KG1 (cell line): ENCODE measurements around the gene SYNPO.

Experiments used
- DNase-seq: peaks from one replicate; lab custom pipeline; 2025; lab: John Stamatoyannopoulos, UW

Gene SYNPO

DNA sequence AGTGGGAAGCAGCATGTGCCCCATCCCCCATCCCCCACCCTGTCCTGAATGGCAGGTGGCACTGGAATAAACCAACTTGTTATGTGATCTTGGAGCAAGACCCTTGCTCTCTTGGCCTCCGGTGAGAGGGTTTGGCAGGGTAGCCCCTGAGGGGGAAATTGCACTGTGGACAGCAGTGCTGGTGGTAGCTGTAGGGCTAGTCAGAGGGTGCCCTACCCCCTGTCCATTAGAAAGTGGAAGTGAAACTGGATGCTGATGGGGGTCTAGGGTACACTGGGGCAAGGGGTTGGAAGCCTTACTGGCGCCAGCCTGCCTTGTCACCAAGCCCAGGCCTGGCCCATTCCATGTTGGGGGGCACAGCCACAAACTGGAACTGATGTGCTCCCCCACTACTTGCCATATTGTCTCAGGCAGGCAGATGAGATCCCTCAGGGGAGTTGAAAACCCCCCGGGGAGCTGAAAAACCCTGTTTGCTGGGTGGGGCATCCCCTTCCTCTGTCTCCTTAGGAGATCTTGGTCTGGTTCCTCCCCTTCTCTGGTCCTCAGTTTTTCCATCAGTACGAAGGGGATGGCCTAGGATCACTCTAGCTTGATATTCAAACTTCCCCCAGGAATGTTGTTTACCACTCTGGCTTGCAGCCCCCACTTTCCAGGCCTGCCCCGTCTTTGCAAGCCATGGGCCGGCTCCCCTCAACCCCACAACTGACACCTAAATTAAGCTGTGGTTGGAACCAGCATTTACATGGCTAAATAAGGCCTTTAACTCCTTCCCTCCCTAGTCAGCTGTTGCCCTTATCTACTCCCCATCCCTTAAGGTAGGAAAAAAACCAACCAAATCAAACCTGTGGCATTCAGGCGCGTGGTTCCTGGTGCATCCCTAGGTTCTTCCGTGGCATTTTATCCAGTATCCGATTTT is 14.4 kb upstream of the SYNPO start:
- no peak for DNase-seq

DNA sequence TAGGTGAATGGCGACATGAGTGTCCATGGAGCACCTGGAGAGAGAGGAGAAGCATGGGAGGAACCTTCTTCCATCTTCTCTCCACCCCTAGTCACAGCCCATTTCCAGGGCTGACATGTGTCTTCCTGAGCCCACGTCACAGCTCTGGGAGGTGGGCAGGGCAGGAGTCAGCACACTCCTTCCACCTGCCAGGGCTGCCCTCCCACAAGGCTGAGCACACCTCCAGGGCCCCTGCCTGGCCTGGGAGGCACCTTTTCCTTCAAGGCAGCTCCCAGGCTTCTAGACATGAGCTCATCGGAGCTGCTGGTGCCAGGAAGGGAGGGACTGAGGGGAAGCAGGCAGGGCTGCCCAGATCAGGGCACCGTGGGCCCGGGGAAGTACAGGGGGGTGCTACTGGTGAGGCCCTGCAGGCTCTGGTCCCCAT is 13.6 kb upstream of the SYNPO start:
- no peak for DNase-seq

DNA sequence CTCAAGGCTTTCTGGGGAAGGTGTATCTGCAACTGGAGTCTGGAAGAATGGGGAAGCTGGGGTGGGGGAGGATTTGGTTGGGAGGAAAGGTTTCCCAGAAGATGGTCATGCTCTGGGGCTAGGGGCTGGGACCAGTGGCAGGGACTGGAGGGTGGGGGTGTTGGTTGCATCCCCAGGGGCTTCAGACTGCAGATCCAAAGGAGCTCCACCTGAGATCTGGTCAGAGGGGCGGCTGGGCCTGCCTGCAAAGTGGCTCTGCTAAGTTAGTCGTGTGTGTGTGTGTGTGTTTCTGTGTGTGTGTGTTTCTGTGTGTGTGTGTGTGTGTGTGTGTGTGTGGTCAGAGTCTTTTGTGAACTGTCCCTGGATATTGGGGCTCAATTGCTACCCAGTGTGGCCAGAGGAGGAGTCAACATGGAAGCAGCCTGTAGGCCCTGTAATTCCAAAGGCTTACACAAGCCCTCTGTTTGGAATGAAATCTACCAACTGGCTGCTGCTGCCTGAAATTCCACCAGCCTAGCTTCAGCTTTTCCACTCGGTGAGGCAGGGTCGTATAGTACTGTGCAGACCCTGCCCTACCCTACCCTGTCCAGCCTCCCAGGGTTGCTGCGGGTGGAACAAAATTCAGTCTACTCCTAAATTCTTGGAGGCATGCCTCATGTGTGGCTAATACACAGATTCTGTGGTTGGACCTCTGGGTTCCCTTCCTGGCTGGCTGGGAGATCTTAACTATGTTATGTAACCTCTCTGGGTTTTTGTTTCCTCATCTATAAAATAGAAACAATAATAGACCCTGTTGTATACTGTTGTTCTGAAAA is 12.5 kb upstream of the SYNPO start:
- no peak for DNase-seq

DNA sequence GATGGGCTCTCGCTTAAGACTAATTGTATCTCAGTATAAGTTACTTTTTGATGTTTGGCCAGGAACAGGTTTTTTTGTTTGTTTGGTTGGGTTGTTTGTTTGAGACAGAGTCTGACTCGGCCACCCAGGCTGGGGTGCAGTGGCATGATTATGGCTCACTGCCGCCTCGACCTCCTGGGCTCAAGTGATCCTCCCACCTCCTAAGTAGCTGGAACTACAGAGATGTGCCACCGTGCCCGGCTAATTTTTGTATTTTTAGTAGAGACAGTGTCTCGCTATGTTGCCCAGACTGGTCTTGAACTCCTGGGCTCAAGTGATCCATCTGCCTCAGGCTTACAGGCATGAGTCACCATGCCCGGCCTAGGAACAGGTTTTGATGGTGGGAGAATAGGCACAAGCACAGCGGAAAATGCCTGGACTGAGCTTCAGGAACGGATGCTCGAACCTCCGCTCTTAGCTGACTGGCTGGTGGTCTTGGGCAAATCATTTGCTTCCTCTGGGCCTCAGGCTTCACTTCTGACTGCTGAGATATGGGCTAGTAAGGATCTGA is 11.4 kb upstream of the SYNPO start:
- no peak for DNase-seq

DNA sequence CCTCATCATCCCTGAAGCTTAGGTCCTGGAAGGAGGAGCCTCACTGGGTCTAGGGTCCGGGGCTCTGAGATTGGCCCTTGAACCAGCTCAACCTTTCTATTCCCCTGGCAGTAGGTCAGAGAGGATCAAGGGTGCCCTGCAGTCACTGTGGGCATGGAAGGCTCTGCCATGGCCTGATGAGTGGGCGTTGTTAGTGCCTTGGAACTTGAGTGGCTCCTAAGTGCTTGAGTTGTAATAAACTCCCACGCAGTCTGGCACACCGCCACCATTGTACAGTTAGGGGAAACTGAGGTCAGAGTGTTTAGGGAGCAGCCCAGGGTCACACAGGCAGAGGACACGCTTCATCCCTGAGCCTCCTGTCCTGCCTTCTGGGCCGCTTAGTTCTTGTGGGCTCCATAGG is 10.4 kb upstream of the SYNPO start:
- DNase-seq: no peak

DNA sequence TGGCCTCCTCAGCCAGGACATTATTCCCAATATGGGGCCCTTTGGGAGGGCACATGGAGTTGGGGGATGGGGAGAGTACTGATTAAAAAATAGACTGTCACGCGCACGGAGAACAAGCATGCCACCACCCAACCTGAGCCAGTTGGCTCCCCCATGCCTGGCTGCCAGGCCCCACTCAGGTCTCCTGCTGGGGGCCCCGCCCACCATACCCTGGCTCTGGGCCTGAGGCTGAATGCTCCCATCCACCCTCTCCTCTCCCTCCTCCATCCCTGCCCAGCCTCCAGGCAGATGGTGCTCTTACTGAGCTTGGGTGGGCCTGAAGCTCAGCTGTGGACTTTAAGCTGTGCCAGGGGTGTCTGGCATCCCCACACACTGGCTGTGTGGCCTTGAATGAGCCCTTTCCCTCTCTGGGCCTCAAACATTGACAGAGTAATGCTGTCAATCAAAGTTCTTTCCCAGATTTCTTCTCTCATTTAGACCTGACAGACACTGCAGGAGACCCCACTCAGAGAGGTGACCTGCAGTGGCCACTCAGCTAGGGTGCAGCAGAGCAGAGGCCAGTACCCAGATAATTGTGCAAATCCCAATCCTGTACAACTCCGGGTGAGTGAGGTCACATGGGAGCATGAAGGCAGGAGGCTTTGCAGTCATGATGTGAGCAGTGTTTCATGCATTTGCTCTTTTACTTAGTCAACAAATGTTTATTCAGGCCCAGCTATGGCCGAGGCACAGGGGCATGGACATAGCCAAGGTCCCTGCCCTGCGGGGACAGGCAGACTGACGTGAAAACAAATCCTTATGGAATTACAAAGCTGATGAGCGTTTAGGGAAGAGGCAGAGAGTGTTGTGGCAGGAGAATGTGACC is 9.8 kb upstream of the SYNPO start:
- no peak for DNase-seq

DNA sequence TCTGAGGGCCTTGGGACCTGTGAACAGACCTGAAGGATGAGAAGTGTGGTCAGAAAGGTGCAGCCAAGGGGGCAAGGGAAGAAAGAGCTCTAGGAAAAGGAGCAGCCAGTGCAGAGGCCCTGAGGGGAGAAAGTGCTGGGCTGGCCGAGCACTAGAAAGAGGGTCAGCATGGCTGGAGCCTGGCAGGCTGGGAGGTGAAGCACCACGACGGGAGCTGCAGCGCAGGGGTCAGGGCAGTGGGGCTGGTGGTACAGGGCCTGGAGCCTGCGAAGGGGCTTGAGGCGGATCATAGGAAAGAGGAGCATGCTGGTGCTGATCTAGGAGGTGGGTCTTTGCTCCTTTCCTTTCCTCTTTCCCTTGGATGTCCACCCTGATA is 9.1 kb upstream of the SYNPO start:
- no peak for DNase-seq

DNA sequence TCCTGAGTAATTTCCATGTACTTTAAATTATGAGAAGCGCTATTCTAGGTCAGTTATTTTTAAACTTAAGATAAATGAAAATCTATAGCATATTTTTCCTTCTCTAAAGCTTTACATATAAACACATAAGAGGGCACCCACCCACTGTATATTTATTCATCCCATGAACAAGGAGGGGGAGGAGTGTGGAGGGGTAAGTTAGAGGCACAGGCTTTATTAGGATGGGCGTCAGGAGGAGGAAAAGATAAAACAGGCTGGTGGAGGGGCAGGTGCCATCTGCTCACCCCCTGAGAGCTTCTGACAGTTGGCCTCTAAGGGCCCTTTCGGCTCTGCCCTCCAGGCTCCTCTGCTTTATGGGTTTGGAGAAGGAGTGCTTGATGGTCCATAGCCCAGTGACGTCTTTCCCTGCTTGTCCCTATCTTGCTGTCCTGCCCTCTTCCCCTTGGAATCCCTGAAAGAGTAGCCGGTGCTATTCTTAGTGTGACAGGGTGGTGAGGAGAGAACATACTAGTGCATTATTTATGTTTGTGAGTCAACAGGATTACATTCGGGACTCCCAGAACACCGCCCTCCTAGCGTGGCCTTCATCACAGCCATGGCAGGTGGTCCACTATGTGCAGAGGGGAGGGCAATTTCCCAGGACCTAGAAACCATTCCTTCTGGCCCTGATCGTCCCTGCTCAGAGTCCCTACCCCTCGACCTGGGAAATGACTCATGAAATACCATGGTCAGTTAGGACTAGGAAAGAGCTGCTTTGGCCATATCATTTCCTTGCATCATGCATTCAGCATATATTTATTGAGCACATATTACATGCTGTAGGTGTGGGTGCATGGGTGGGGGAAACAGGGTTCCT is 7.9 kb upstream of the SYNPO start:
- DNase-seq: no peak

DNA sequence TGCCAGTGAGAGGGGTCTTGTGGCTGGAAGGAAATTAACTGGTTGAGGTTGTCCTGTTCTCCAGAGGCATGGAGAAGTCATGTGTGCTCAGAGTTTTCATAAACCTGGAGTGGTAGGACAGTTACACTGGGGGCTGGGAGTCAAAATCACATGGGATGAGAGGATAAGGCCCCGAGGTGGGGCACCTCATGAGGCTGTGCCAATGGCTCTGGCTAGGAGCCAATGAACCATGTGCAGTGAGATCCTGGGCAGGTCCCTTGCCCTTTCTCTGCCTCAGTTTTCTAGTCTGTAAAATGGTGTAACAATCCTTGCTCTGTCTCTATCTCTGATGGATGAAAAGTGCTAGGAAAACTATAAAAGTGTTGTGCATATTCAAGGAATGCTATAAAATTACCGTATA is 7.0 kb upstream of the SYNPO start:
- DNase-seq: no peak

DNA sequence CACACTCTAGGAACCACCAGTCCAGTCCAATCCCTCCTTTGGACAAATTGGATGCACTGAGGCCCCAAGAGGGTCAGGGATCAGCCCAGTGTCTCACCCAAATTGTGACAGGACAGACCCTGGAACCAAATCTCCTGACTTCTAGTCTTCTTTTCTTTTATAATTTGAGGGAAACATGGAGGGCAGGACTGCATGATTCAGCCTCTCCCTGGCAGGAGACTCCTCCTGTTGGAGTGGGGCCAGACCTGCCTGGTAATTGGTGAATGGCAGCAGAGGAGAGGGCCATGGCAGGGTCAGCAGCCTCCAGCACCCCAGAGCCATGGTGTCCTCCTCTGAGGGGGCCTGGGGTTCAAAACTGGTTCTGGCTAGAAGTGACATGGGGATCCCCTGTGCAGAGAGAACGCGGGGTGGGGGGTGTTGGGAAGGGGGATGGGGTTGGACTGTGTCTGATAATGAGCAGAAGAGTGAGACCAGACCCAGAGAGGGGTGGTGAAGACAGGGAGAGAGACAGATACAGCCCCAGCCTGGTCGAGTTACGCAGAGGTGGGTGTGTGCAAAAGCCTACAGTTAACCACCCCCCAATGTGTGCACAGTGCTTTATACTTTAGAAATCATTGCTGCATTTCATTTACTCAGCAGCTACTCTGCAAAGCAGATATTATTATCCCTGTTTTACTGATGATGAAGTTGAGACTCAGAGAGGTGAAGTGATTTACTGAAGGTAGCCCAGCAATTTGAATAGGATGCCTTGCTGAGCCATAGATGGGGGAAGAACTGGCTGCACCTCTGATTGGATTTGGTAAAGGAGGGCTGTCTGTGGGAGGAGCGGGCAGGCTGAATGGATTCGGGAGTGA is 3.8 kb upstream of the SYNPO start:
- no peak for DNase-seq

DNA sequence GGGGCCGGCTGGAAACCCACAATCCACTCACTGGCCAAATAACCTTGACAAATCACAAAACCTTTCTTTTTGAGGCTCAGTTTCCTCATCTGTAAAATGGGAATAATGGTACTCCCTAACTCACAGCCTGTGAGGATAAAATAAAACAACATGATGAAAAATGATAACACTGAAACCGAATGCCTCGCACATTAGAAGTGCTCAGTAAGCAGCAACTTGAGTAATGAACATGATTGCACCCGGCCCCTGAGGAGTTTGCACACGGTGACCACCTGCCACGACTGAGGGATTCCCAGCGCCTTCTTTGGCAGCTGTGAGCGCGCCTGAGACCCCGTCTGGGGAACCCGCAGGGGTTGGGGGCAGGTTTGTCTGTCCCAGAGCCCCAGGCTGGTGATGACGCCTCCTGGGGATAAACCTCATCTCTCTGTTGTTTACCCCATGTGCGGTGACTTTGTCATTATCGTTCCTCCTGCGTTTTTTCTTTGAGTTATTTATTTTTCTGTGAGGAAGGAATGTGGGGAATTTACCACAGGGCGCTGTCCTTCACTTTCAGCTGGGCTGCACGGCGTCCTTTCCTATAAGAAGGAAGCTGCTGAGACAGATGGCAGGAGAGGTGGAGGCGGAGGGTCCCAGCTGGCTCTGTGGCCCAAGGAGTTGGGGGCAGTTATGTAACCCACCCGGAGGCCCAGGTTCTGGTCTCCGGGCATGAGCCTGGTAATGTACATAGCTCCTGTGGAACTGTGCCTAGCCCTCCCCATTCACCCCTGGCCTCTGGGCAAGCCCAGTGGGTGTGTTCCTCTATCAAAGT is 3.0 kb upstream of the SYNPO start:
- no peak for DNase-seq

DNA sequence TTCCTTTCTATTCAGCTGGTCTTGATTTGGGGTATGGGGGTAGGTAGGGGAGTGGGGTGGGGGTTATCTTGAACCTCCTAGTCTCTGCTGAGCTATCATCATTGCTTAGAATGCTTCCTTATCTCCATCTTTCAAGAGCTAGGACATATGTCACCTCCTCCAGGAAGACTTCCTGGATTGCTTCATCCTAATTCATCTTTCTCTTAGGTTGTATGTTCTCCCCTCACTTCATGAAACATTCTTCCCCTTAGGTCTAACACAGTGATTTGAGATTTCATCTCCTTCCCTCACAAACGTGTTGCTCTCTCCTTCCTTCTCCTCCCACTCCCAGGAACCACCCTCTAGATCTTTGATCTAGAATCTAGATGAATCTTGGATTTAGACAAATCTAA is 2.4 kb upstream of the SYNPO start:
- no peak for DNase-seq

DNA sequence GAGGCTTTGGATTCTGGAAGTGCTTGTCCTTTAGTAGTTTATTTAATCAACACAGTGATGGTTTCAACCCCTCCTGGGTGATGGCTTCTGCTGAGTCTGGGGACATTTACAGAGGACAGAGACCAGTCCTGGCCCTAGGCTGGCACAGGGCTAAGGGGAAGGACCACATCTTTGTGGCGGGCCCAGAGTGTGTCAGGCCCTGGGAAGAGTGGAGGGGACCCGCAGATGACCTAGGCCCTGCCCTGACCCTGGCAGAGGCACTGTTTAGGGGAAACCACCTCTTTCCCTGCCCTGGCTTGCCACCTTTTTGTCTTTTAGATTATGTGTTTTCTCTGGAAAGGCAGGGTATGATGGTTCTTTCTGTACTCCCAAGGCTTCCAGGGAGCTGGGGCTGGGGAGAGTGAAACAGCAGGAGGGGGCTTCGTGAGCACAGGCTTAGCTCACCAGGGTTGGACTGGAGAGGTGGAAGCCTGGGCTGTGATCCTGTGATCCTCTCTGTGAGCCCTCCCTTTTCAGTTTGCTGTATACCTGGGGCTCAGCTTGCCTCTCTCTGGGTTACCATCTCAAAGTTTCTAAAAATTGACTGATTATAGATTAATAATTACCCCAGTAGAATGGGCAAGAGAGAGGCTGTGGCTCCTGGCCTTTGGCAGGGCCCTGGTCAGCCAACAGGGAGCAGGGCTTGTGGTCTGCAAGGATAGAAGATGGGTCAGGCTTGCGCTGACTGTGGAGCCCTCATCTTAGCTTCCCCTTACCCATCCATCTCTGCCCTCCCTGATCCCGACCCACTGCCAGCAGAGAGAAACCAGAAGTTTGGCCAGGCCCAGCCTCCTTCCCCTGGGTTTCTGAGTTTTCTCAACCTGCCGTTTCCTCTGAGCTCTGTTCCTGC is 1.7 kb upstream of the SYNPO start:
- DNase-seq: no peak

DNA sequence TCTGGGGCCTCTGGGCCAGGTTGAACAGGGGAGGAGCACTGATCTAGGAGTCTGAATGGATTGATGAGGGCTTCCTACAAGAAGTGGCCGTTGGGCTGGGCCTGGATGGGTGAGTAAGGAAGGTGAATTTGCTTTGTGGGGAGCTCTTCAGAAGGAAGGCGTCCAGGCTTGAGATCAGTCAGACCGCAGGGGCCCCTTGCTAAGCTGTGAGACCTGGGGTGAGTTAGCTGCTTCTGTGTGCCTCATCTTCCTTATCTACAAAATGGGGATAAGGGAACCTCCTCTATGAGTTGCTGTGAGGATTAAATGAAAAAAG is 1.1 kb upstream of the SYNPO start:
- DNase-seq: no peak

DNA sequence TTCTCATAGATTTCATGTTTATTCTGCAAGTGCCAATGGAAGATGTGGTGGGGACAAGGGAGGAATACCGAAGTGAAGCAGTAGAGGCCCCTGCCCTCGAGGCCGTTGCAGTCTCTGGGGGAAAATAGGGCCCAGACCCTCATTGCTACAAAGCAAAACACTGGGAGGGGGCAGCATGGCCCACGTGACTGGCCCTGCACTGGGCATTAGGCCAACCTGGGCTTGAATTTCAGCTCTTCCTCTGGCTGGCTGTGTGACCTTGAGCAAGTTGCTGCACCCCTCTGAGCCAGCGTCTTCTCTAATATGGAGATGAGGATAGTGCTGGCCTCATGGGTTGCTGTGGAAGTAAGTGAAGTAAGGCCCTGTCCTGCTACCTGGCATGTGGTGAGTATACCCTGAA is 709 bp upstream of the SYNPO start:
- DNase-seq: no peak

DNA sequence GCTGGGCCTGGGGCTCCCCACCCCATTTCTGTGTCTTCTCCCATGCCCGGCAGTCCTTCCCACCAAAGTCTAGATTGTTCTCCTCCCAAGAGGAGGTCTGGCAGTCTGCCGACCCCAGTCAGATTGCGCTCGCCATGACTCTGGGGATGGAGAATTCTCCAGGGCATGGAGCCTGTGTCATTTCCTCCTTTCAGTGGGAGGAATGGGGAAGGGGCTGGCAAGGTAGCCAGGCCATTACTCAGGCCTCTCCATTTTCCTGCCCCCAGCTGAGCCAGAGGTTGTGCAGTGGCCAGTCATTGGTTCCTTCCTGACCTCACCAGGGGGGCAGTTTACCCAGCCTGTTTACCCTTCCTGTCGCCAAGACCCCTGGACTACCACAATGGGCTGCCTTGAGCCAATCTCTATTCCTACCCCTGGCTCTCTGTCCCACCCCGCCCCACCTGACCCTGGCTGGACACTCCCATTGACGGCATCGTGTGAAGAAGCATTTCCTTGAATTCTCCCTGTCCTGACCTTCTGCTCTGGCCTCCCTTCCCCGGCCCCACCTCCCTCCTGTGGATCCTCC is 628 bp downstream of the SYNPO start:
- no peak for DNase-seq

DNA sequence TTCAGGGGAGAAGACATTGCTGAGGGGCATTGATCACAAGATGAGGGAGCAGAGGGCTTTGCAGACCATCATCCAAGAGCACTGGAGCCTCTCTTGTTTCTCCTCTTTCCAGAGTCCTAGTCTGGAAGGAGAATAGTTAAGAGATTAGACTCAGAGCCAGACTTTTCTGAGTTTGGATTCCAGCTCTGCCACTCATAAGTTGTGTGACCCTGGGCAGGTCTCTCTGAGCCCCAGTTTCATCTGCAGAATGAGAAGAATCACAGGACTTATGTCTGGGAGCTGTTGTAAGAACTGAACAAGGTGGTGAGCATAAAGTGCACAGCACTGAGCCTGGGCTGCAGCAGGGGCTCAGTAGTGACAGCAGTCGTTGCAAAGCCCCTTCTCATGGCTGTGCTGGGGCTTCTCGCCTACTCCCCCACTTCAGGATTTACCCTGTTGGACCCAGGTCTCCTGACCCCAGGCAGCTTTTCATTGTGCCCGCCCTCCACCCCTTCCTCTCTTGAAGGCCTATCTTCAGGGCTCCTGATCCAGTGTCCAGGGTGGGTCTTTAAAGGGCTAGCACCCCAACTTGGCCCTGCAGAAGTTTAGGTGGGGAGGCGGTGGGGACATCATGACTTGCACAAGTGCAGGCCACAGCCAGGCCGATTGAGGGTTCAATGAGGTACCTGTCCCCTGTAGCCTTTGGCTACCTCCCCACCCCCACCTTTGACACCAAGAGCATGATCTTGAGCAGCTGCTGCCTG is 1.5 kb downstream of the SYNPO start:
- no peak for DNase-seq
